Loucy (cell line): ENCODE results near the gene ZFHX3.

Experiments
- CTCF ChIP-seq: fragments of 200-600 bp; sonication (generic); conservative IDR thresholded peaks from 2 replicates; pipeline ENCODE4 v1.5.1; 2014; ENCODE audit warnings: mild to moderate bottlenecking, antibody characterized with exemption, low read length
- EZH2phosphoT487 ChIP-seq: fragments of 200-600 bp; IDR thresholded peaks from 2 replicates; pipeline ENCODE4 v1.6.1; 2018; ENCODE audit warnings: antibody characterized with exemption, mild to moderate bottlenecking, moderate library complexity, borderline replicate concordance

- TF ChIP-seq EZH2phosphoT487 (no peak), CTCF (no peak)
Measured at GRCh38 chr16:73002866-73003265, 45.1 kb downstream of the ZFHX3 start.
